DOHH2 (cell line): Measurements from ENCODE around the gene IFNAR1.

ENCODE experiments used
- CTCF ChIP-seq: fragments of 200-600 bp; sonication (generic); IDR thresholded peaks from one replicate; pipeline ENCODE4 v1.5.1; 2014; ENCODE audit warnings: antibody characterized with exemption, mild to moderate bottlenecking, low read depth, low read length; ENCODE audit not compliant: poor library complexity, severe bottlenecking
- EZH2phosphoT487 ChIP-seq: fragments of 200-600 bp; sonication (generic); IDR thresholded peaks from 2 replicates; pipeline ENCODE4 v1.6.1; 2017; ENCODE audit warnings: borderline replicate concordance, mild to moderate bottlenecking, antibody characterized with exemption, low read length, moderate library complexity, mixed read lengths

- no peak for TF ChIP-seq CTCF
- no peak for TF ChIP-seq EZH2phosphoT487
Measured at GRCh38 chr21:33373451-33373850, 48.7 kb downstream of the IFNAR1 start.
